8988T (cell line): ENCODE measurements around the gene SYT11.
"Not testable (repeated sequence)": the region's sequence is repeated elsewhere in the genome, so short reads cannot be mapped to it uniquely, and the experiment has no call there.

Experiments used
- DNase-seq: peaks from one replicate; pipeline ENCODE4 v3.0.0; 2011

The SYT11 gene

GRCh38 chr1:155900161-155900560 lies 40.8 kb downstream of the SYT11 start:
- DNase-seq: no peak

- DNase-seq: no peak
Measured at GRCh38 chr1:155904261-155904660, 44.9 kb downstream of the SYT11 start.

GRCh38 chr1:155909894-155910293 lies 50.5 kb downstream of the SYT11 start:
- no peak for DNase-seq

- DNase-seq: no peak
Measured at GRCh38 chr1:155910621-155911121, 51.3 kb downstream of the SYT11 start.

GRCh38 chr1:155911156-155912055 lies 52.0 kb downstream of the SYT11 start, which contains the start of gene RIT1:
TSS of gene RIT1 (minus strand) at chr1:155911349. CDS start at chr1:155910761, 588 bp downstream.
- DNase-seq: peak; percentile 48

GRCh38 chr1:155912056-155912536 lies 52.7 kb downstream of the SYT11 start:
- DNase-seq: no peak

GRCh38 chr1:155913969-155914757 lies 54.8 kb downstream of the SYT11 start:
- no peak for DNase-seq

- DNase-seq: no peak
Measured at GRCh38 chr1:155918660-155919059, 59.3 kb downstream of the SYT11 start.

GRCh38 chr1:155919801-155920200 lies 60.4 kb downstream of the SYT11 start:
- DNase-seq: no peak

GRCh38 chr1:155920717-155921116 lies 61.4 kb downstream of the SYT11 start:
- no peak for DNase-seq

GRCh38 chr1:155925506-155925905 lies 66.1 kb downstream of the SYT11 start:
- no peak for DNase-seq

- DNase-seq: no peak
Measured at GRCh38 chr1:155929057-155929456, 69.7 kb downstream of the SYT11 start.

GRCh38 chr1:155930725-155931124 lies 71.4 kb downstream of the SYT11 start:
- DNase-seq: not testable (repeated sequence)

- DNase-seq: no peak
Measured at GRCh38 chr1:155931332-155932038, 72.1 kb downstream of the SYT11 start.

- DNase-seq: no peak
Measured at GRCh38 chr1:155932081-155932480, 72.7 kb downstream of the SYT11 start.

GRCh38 chr1:155932487-155932886 lies 73.1 kb downstream of the SYT11 start:
- DNase-seq: no peak

- no peak for DNase-seq
Measured at GRCh38 chr1:155933591-155934096, 74.3 kb downstream of the SYT11 start.

GRCh38 chr1:155934097-155934935 lies 74.9 kb downstream of the SYT11 start, which contains the start of gene KHDC4:
TSS of gene KHDC4 (minus strand) at chr1:155934413. CDS start at chr1:155934373, 40 bp downstream.
- DNase-seq: peak; percentile 59
